GM19099 (cell line): ENCODE measurements around the gene YLPM1.

Experiments used
- POLR2A ChIP-seq: IDR thresholded peaks from 3 replicates; pipeline ENCODE4 v1.6.1; 2011; ENCODE audit warnings: low read depth; ENCODE audit not compliant: insufficient read length; ENCODE audit errors: extremely low read depth

The YLPM1 gene

GRCh38 chr14:74763803-74764531 is 851 bp downstream of the YLPM1 start:
- no peak for TF ChIP-seq POLR2A

- TF ChIP-seq POLR2A, result no peak
Measured at GRCh38 chr14:74765721-74766120, 2.6 kb downstream of the YLPM1 start.

- no peak for TF ChIP-seq POLR2A
Measured at GRCh38 chr14:74771399-74771798, 8.3 kb downstream of the YLPM1 start.

- TF ChIP-seq POLR2A, result no peak
Measured at GRCh38 chr14:74784634-74785033, 21.5 kb downstream of the YLPM1 start.

- TF ChIP-seq POLR2A, result no peak
Measured at GRCh38 chr14:74785056-74785613, 22.0 kb downstream of the YLPM1 start.

- TF ChIP-seq POLR2A, result no peak
Measured at GRCh38 chr14:74786796-74787315, 23.7 kb downstream of the YLPM1 start.

- no peak for TF ChIP-seq POLR2A
Measured at GRCh38 chr14:74792249-74793039, 29.3 kb downstream of the YLPM1 start.

GRCh38 chr14:74793506-74794155 is 30.5 kb downstream of the YLPM1 start:
- no peak for TF ChIP-seq POLR2A

GRCh38 chr14:74794947-74795346 is 31.8 kb downstream of the YLPM1 start:
- TF ChIP-seq POLR2A, result no peak

- TF ChIP-seq POLR2A, result no peak
Measured at GRCh38 chr14:74799765-74800164, 36.6 kb downstream of the YLPM1 start.

GRCh38 chr14:74800780-74801179 is 37.7 kb downstream of the YLPM1 start:
- no peak for TF ChIP-seq POLR2A

GRCh38 chr14:74801396-74801795 is 38.3 kb downstream of the YLPM1 start:
- TF ChIP-seq POLR2A, result no peak

GRCh38 chr14:74804219-74804825 is 41.2 kb downstream of the YLPM1 start:
- TF ChIP-seq POLR2A, result no peak

- TF ChIP-seq POLR2A, result no peak
Measured at GRCh38 chr14:74807853-74808545, 44.9 kb downstream of the YLPM1 start.
